DND-41 (cell line): ENCODE data around the gene CDH20.

Experiments used
- ATAC-seq: fragments of 200-7000 bp; cut with Tn5 transposase; 3 replicates; pipeline ENCODE4 v1.9.1; 2021; ENCODE audit warnings: low read depth; ENCODE audit not compliant: insufficient read depth
- DNase-seq: peaks from one replicate; pipeline ENCODE4 v3.0.0-alpha.2; 2020
- H2AFZ ChIP-seq: 2 replicates; pipeline ENCODE4 v1.6.0; 2012; ENCODE audit warnings: low read depth, low read length
- H3K27ac ChIP-seq: 2 replicates; pipeline ENCODE4 v1.5.1; 2012; ENCODE audit warnings: low read length, inconsistent platforms
- H3K27me3 ChIP-seq: fragments of 200-600 bp; sonication (generic); 2 replicates; pipeline ENCODE4 v1.6.0; 2012; ENCODE audit warnings: low read length, mild to moderate bottlenecking, inconsistent platforms; ENCODE audit not compliant: insufficient read depth, poor library complexity
- H3K36me3 ChIP-seq: 2 replicates; pipeline ENCODE4 v1.5.1; 2012; ENCODE audit warnings: low read length, inconsistent platforms; ENCODE audit not compliant: insufficient read depth
- H3K4me1 ChIP-seq: 2 replicates; pipeline ENCODE4 v1.5.1; 2012; ENCODE audit warnings: mild to moderate bottlenecking, low read length; ENCODE audit not compliant: insufficient read depth
- H3K4me2 ChIP-seq: 2 replicates; pipeline ENCODE4 v1.6.0; 2012; ENCODE audit warnings: mild to moderate bottlenecking, moderate library complexity, low read length, inconsistent platforms; ENCODE audit not compliant: insufficient read depth
- H3K4me3 ChIP-seq, 2 experiments: fragments of 200-600 bp in 1 of 2; shearing (Covaris generic) in 1 of 2; 2 replicates each; pipeline ENCODE4 v1.5.1; 2012 to 2016; ENCODE audit warnings: inconsistent platforms in 2 of 2, low read length in 2 of 2, mild to moderate bottlenecking in 2 of 2, low read depth in 1 of 2, moderate library complexity in 1 of 2
- H3K79me2 ChIP-seq: 2 replicates; pipeline ENCODE4 v1.6.0; 2012; ENCODE audit warnings: low read length, inconsistent platforms; ENCODE audit not compliant: insufficient read depth
- H3K9ac ChIP-seq: 2 replicates; pipeline ENCODE4 v1.6.0; 2012; ENCODE audit warnings: low read depth, mild to moderate bottlenecking, inconsistent platforms, low read length, moderate library complexity
- H3K9me3 ChIP-seq: 2 replicates; pipeline ENCODE4 v1.5.1; 2012; ENCODE audit warnings: low read length, moderate library complexity, mild to moderate bottlenecking, inconsistent platforms; ENCODE audit not compliant: insufficient read depth, severe bottlenecking
- H4K20me1 ChIP-seq: 2 replicates; pipeline ENCODE4 v1.6.0; 2012; ENCODE audit warnings: low read length; ENCODE audit not compliant: insufficient read depth
- CTCF ChIP-seq: IDR thresholded peaks from 2 replicates; pipeline ENCODE4 v1.5.1; 2012; ENCODE audit warnings: borderline replicate concordance, low read length, moderate library complexity, mild to moderate bottlenecking; ENCODE audit not compliant: poor library complexity, severe bottlenecking; ENCODE audit errors: extremely low read depth
- EZH2 ChIP-seq: IDR thresholded peaks from 3 replicates; pipeline ENCODE4 v1.6.1; 2012; ENCODE audit warnings: borderline replicate concordance, low read depth, mild to moderate bottlenecking, moderate library complexity, low read length, inconsistent platforms; ENCODE audit not compliant: severe bottlenecking

The CDH20 gene

GRCh38 chr18:61432590-61432989 is 99.4 kb downstream of the CDH20 start:
- Histone ChIP-seq H3K4me2 (no peak overlapping the region), H3K4me3 (no peak overlapping the region), H3K9me3 (no peaks in the 10 kb centered on the region), H3K79me2 (no peaks in the 10 kb centered on the region), H3K36me3 (no peaks in the 10 kb centered on the region), H2AFZ (no peak overlapping the region), H3K4me1 (no peaks in the 10 kb centered on the region), H3K9ac (no peak overlapping the region), H3K27ac (no peak overlapping the region), H3K27me3 (peaks cover 4% of the 10 kb centered on the region), H4K20me1 (no peaks in the 10 kb centered on the region)
- ATAC-seq: no peak
- TF ChIP-seq EZH2 (no peak), CTCF (no peak)
- no peak for DNase-seq

- TF ChIP-seq CTCF (peak; percentile 82), EZH2 (no peak)
- Histone ChIP-seq H3K27ac (no peak overlapping the region), H4K20me1 (no peaks in the 10 kb centered on the region), H3K4me2 (no peak overlapping the region), H3K4me1 (no peaks in the 10 kb centered on the region), H2AFZ (no peak overlapping the region), H3K27me3 (no peaks in the 10 kb centered on the region), H3K9me3 (no peaks in the 10 kb centered on the region), H3K36me3 (no peaks in the 10 kb centered on the region), H3K9ac (no peak overlapping the region), H3K79me2 (no peaks in the 10 kb centered on the region), H3K4me3 (no peak overlapping the region)
- ATAC-seq: peak; percentile 87
- peak; percentile 8 for DNase-seq
Measured at GRCh38 chr18:61435064-61435652, 101.9 kb downstream of the CDH20 start.

GRCh38 chr18:61443081-61443725 is 110.0 kb downstream of the CDH20 start:
- Histone ChIP-seq H3K9ac (no peak overlapping the region), H3K36me3 (no peaks in the 10 kb centered on the region), H3K4me3 (no peak overlapping the region), H2AFZ (no peak overlapping the region), H3K27me3 (no peaks in the 10 kb centered on the region), H3K4me2 (no peak overlapping the region), H3K27ac (no peak overlapping the region), H3K4me1 (no peaks in the 10 kb centered on the region), H3K9me3 (no peaks in the 10 kb centered on the region), H4K20me1 (no peaks in the 10 kb centered on the region), H3K79me2 (no peaks in the 10 kb centered on the region)
- no peak for ATAC-seq
- no peak for DNase-seq
- TF ChIP-seq CTCF: no peak
- TF ChIP-seq EZH2: no peak
